Heart right ventricle (tissue), 16 donors: ENCODE results near the gene IFIT1. TPM values are rescaled to one million over a fixed set of nuclear protein-coding genes. Genes with fewer than 3 reads are reported as not detected.

Experiments used
- ATAC-seq, 8 donors: fragments of 200-7000 bp; cut with Tn5 transposase; one replicate each; pipeline ENCODE4 v1.9.1; 2020; ENCODE audit warnings: mild to moderate bottlenecking in 8 of 8, moderate library complexity in 8 of 8, moderate number of reproducible peaks in 1 of 8
- DNase-seq, 2 donors: peaks; one replicate each; pipeline ENCODE4 v3.0.0-alpha.2; 2020
- H3K27ac ChIP-seq, 10 donors: fragments of 200-600 bp; sonication (generic) in 2 of 10; one replicate each; pipeline versions ENCODE4 v1.5.0 to v1.8.0; 2020 to 2022; ENCODE audit warnings: mild to moderate bottlenecking in 3 of 10
- H3K27me3 ChIP-seq, 7 donors: fragments of 200-600 bp; one replicate each; pipeline ENCODE4 v1.8.0; 2021 to 2022; ENCODE audit warnings: mild to moderate bottlenecking in 2 of 7
- H3K36me3 ChIP-seq, 9 donors: fragments of 200-600 bp; sonication (generic) in 1 of 9; one replicate each; pipeline versions ENCODE4 v1.5.0 to v1.8.0; 2020 to 2022; ENCODE audit warnings: mild to moderate bottlenecking in 2 of 9
- H3K4me1 ChIP-seq, 9 donors: fragments of 200-600 bp; sonication (generic) in 1 of 9; one replicate each; pipeline versions ENCODE4 v1.5.0 to v1.8.0; 2020 to 2022; ENCODE audit warnings: mild to moderate bottlenecking in 4 of 9
- H3K4me3 ChIP-seq, 10 donors: fragments of 200-600 bp; sonication (generic) in 2 of 10; one replicate each; pipeline versions ENCODE4 v1.5.0 to v1.8.0; 2020 to 2022; ENCODE audit warnings: mild to moderate bottlenecking in 7 of 10, moderate library complexity in 2 of 10
- H3K9me3 ChIP-seq, 11 donors: fragments of 200-600 bp in 10 of 11; sonication (generic) in 2 of 11; one replicate each; pipeline versions ENCODE4 v1.5.0 to v1.8.0; 2013 to 2022; ENCODE audit warnings: mild to moderate bottlenecking in 2 of 11, control low read depth in 1 of 11, moderate library complexity in 1 of 11
- WGBS, 2 donors: extraction: QIAGEN DNeasy Blood & Tissue Kit; methylation state at CpG; one replicate each; pipeline ENCODE4 v1.1.7; 2013; ENCODE audit warnings: inconsistent platforms in 1 of 2; 5-methylcytosine and 5-hydroxymethylcytosine counted together
- intact Hi-C, 10 donors: fragments of 100-400 bp; cut with DNase I; formaldehyde crosslinking; loops; one replicate each; pipeline versions ENCODE4 v1.11.1 to v1.14.2; 2022
- polyA plus RNA-seq, 2 donors: library from polyadenylated mRNA; stranded (reverse); fragments of 200-250 nt; gene quantifications; one replicate each; pipeline ENCODE4 v1.2.3, GENCODE V29; 2013
- total RNA-seq, 10 donors: library from RNA; stranded (reverse); fragmentation: NEBNext Ultra II Directional in 3 of 10; extraction: Animal tissue kit (Norgen Biotek cat#: 25700) in 3 of 10; gene quantifications; one replicate each; pipeline versions ENCODE4 v1.2.1 to v1.2.4, GENCODE V29; 2021 to 2023
- TF ChIP-seq, protein P1 (sequence below), 9 donors: fragments of 200-600 bp; sonication (generic) in 2 of 9; IDR thresholded peaks; one replicate each; pipeline versions ENCODE4 v1.5.0 to v1.8.0; 2021 to 2022; ENCODE audit warnings: antibody characterized with exemption in 9 of 9, mild to moderate bottlenecking in 5 of 9, moderate library complexity in 1 of 9
- donor health status: Arrhythmogenic right ventricular cardiomyopathy.
- donor health status: ischemic (EF 13 %, LVEDD 7.1; RV severe dilation, severe dysfunction).
- donor health status: healthy with polysubstance abuse.
- donor health status: DM: no; HTN: yes; CAD: no.
- donor health status: DM: no; HTN: no; CAD: no.
- donor health status: ischemic (EF 25% LVEDD 6.9; RV normal size, moderate dysfunction).
- donor health status: ischemic (EF 25% LVEDD 5.7; RV mildly dilated, moderate dysfunction).
- donor health status: healthy.
- donor health status: DM: yes; HTN: yes; CAD: no.
- donor health status: Ischemic cardiomyopathy.
- donor health status: ischemic (EF 35%, LVEDD 5.7; RV mildly dilated, moderate dysfunction).
- donor health status: nonischemic (EF 11% LVEDD 7.7; RV severe dilation, severe dysfunction).
- donor health status: DM: yes; HTN: yes; CAD: no.
- donor health status: PGD.
- donor health status: ischemic (EF 29% LVEDD 5.4; RV normal size, mild dysfunction).
- donor health status: nonischemic (EF 23%, LVEDD 6.1; RV moderate dilation, normal function).

Gene IFIT1
- total and polyA plus RNA-seq, 12 donors: 5.1 to 50.1 (median 27.8) TPM

DNA sequence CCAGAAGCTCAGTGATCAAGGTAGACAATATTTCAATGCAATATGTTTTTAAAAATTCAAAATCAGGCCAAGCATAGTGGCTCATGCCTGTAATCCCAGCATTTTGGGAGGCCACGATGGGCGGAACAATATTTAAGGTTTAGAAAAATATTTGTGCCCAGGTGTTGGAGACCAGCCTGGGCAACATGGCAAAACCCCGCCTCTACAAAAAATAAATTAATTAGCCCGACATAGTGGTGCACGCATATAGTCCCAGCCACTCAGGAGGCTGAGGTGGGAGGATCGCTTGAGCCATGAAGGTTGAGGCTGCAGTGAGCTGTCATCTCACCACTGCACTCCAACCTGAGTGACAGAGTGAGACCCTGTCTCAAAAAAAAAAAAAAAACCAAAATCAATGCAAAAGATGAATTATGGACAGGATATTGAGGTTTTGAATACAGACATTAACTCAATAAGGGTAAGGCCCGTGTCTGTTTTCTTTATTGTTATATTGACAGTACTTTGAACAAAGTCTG is 21.0 kb downstream of the IFIT1 start:
- no peaks in the 10 kb centered on the region for H3K27me3 ChIP-seq
- DNase-seq (no peak), ATAC-seq (no peak)
- intact Hi-C loops: loop anchor here in 1 of 10 donors (5.0 kb wide), 1 partner anchor 86 kb away; the partner anchor contains the start of gene IFIT3
- H3K36me3 ChIP-seq: peaks cover 0 to 17% (median 3%) of the 10 kb centered on the region in 9 donors
- peak overlapping the region in 9 of 10 donors; percentile 87 to 99 (median 97) for H3K27ac ChIP-seq
- WGBS, 2 donors: 84 to 85% methylated on average over 7 of the region's 7 CpGs
- H3K4me1 ChIP-seq: peaks cover 0 to 59% (median 32%) of the 10 kb centered on the region in 9 donors
- H3K4me3 ChIP-seq: peak overlapping the region in 8 of 10 donors; percentile 73 to 97 (median 89)
- H3K9me3 ChIP-seq: peaks cover 0 to 4% (median 0%) of the 10 kb centered on the region in 11 donors
- TF ChIP-seq, protein P1, sequence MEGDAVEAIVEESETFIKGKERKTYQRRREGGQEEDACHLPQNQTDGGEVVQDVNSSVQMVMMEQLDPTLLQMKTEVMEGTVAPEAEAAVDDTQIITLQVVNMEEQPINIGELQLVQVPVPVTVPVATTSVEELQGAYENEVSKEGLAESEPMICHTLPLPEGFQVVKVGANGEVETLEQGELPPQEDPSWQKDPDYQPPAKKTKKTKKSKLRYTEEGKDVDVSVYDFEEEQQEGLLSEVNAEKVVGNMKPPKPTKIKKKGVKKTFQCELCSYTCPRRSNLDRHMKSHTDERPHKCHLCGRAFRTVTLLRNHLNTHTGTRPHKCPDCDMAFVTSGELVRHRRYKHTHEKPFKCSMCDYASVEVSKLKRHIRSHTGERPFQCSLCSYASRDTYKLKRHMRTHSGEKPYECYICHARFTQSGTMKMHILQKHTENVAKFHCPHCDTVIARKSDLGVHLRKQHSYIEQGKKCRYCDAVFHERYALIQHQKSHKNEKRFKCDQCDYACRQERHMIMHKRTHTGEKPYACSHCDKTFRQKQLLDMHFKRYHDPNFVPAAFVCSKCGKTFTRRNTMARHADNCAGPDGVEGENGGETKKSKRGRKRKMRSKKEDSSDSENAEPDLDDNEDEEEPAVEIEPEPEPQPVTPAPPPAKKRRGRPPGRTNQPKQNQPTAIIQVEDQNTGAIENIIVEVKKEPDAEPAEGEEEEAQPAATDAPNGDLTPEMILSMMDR (IDR thresholded peaks at IDR 0.05): no peak

DNA sequence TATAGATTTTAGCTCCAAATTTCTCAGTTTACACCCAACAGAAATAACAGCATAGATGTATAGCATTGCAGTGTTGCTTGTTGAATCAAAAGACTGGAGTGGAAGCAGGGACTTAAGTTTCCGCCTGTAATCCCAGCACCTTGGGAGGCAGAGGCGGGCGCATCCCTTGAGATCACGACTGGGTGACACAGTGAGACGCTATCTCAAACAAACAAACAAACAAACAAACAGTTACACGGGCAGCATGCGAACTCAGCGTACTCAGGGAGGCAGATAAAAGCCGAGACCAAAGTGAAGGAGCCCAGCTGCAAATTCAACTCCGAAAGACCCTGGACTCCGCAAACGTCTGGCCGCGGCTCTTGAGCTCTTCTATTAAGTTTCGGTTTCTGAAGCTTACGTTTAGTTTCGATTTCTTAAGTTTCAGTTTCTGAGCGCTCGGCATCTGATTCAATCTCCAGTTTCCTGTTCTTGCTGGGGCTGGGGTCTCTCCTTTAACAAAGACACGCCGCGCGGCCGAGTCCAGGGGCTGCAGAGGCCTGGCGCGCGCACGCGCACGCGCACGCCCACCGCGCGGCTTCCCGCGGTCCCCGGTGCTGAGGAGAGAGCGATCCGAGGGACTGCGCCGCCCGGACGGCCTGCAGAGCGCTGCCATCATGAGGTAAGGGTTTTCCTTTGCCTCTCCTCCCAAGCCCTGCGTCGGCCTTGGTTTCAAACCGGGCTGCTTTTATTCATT is 21.9 kb downstream of the IFIT1 start, which contains the start of gene IFIT5:
Gene IFIT5 (plus strand): TSS at position 423 of the 733 bp plus-strand sequence. CDS start 231 bp downstream, at position 654.
- ATAC-seq (peak; percentile 92 to 98 (median 94)), DNase-seq (peak; percentile 71 to 80)
- peaks cover 0 to 22% (median 8%) of the 10 kb centered on the region in 9 donors for H3K36me3 ChIP-seq
- H3K27ac ChIP-seq: peak within 1 kb of the TSS; percentile 87 to 99 (median 97)
- peak within 1 kb of the TSS; percentile 63 to 97 (median 89) for H3K4me3 ChIP-seq
- H3K9me3 ChIP-seq: peaks cover 0 to 4% (median 0%) of the 10 kb centered on the region in 11 donors
- intact Hi-C loops: loop anchor here in 1 of 10 donors (2.0 to 5.0 kb wide), 3 partner anchors 22 to 87 kb away; partner anchors contain the start of genes IFIT1 and IFIT3
- H3K27me3 ChIP-seq: no peaks in the 10 kb centered on the region
- peaks cover 0 to 68% (median 41%) of the 10 kb centered on the region in 9 donors for H3K4me1 ChIP-seq
- 0 to 1% methylated on average over 48 of the region's 48 CpGs for whole genome bisulfite sequencing, 2 donors
- TF ChIP-seq, protein P1 (IDR thresholded peaks at IDR 0.05): peak in 2 of 9 donors; percentile 9 to 18

DNA sequence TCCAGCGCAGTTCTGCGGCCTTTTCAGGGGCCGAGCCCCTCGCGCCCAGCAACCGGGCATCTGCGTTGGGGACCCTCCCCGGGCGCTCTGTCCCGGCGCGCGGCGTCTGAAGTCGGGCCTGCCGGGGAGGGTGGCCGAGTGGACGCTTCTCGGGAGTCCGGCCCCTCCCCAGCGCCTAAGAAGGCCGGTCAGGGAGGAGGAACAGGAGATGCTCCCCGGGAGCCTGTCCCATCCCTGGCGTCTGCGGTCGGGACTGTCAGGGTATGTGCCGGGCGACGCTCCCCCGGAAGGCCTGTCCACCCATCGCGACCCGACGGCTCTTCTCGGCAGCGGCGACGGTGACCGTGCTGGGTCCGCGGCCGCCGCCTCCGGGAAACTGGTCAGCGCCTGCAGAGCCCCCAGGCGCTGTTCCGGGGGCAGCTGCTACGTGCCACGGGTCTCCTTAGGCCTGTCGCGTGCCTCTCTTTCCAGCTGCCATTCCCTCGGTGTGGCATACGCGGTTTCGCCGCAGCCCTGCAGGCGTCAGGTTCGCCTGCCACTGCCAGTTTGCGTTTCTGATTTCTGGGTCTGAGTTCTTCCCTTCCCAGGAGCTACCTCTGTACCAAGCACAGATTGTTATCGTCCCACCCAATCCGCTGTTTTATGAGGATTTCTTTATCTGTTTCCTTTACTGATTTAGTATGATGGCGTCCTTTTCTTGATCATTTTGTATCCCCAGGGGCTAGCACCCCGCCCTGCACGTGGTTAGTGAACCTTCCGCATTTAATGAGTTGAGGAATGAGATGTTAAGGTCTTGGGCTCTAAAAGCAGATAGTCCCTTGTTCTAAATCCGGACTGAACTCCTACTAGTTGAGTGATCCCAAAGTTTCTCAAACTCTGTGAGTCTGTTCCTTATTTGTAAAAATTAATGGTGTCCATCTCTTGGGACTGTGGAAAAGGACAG is 22.7 kb downstream of the IFIT1 start:
- intact Hi-C loops: loop anchor here in 2 of 10 donors (2.0 to 5.0 kb wide), 4 partner anchors 22 to 373 kb away; partner anchors contain the start of genes IFIT1 (in 1 of the 2) and IFIT3 (in 1 of the 2)
- peak overlapping the region; percentile 63 to 97 (median 89) for H3K4me3 ChIP-seq
- 2 to 3% methylated on average over 65 to 66 of the region's 66 CpGs for WGBS, 2 donors
- H3K4me1 ChIP-seq: peaks cover 0 to 75% (median 48%) of the 10 kb centered on the region in 9 donors
- TF ChIP-seq, protein P1 (IDR thresholded peaks at IDR 0.05): peak in 1 of 9 donors; percentile 2
- H3K27me3 ChIP-seq: no peaks in the 10 kb centered on the region
- H3K36me3 ChIP-seq: peaks cover 0 to 28% (median 8%) of the 10 kb centered on the region in 9 donors
- ATAC-seq: peak; percentile 72 to 86 (median 78)
- H3K9me3 ChIP-seq: peaks cover 0 to 4% (median 0%) of the 10 kb centered on the region in 11 donors
- H3K27ac ChIP-seq: peak overlapping the region; percentile 87 to 99 (median 97)
- peak; percentile 47 to 59 for DNase-seq
